Ascending aorta (tissue), 2 donors: Measurements from ENCODE around the gene ZNF787. TPM values are rescaled to one million over a fixed set of nuclear protein-coding genes. Genes with fewer than 3 reads are reported as not detected.
A peak's percentile ranks its signal among the peaks of the same experiment; 100 is the strongest.

ENCODE experiments used
- DNase-seq, 2 donors: peaks; one replicate each; pipeline ENCODE4 v3.0.0-alpha.2; 2019; ENCODE audit warnings: low spot score in 2 of 2
- H3K27ac ChIP-seq, 2 donors: fragments of 200-600 bp; sonication (generic); one replicate each; pipeline ENCODE4 v1.5.1; 2016 to 2017; ENCODE audit warnings: mild to moderate bottlenecking in 1 of 2
- H3K27me3 ChIP-seq: fragments of 200-600 bp; sonication (generic); one replicate; pipeline ENCODE4 v1.5.1; 2017
- H3K36me3 ChIP-seq, 2 donors: fragments of 200-600 bp; sonication (generic); one replicate each; pipeline ENCODE4 v1.5.1; 2016
- H3K4me1 ChIP-seq, 2 donors: fragments of 200-600 bp; sonication (generic); one replicate each; pipeline ENCODE4 v1.5.1; 2016 to 2017; ENCODE audit warnings: mild to moderate bottlenecking in 1 of 2
- H3K4me3 ChIP-seq, 2 donors: fragments of 200-600 bp; sonication (generic); one replicate each; pipeline ENCODE4 v1.5.1; 2016 to 2017; ENCODE audit warnings: mild to moderate bottlenecking in 1 of 2
- H3K9me3 ChIP-seq, 2 donors: fragments of 200-600 bp; sonication (generic); one replicate each; pipeline ENCODE4 v1.5.1; 2016
- CTCF ChIP-seq, 3 experiments: fragments of 200-600 bp in 2 of 3; fragments of 450-650 bp in 1 of 3; sonication (generic) in 2 of 3; IDR thresholded peaks; one replicate each; pipeline ENCODE4 v1.5.1; 2016 to 2019; ENCODE audit warnings: antibody characterized with exemption in 3 of 3, mild to moderate bottlenecking in 1 of 3, moderate library complexity in 1 of 3
- intact Hi-C: fragments of 100-400 bp; cut with DNase I; formaldehyde crosslinking; loops from one replicate; pipeline ENCODE4 v1.15.1; 2023
- total RNA-seq: library from RNA; depleted of rRNA; stranded (reverse); fragments of >200 nt; gene quantifications from one replicate; pipeline ENCODE4 v1.1.0, GENCODE V29; 2016

Gene ZNF787
- total RNA-seq, 1 donor from 2014 or later = 18.1 TPM

DNA sequence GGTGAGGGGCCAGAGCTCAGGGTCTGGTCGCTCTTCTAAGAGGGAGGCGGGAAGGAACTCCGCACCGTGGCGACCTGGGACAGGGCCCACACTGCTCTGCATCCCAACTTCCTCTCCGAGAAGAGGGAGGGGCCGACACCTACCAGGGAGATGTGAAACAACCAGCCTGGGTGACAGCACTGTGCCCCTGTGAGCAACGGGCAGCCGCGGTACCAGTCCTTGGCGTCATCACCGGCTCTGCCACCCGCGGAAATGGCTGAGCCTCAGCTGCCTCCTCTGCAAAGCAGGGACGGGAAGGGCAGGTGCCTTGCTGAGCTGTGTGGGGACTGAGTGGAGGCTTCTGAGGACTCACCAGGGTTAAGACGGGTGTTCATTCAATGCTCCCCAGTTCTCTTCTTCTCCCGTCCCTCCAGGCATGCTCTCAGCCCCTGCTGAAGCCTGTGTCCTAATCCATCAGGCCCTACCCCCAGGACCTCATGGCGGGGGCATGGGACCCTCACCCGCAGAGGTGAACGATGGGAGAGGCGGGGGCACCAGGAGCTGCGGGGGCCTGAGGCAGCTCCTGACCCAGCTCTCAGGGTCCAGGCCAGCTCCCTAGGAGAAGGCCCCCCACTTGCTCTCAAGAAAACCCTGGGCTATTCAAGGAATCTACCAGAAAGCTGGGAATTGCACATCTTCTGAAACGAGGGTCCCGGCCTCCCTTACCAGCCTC lies 9.3 kb downstream of the ZNF787 start:
- peak in 1 of 2 donors; percentile 72 for DNase-seq
- no peak overlapping the region for H3K27ac ChIP-seq
- no peaks in the 10 kb centered on the region for H3K27me3 ChIP-seq
- no peak for TF ChIP-seq CTCF (IDR thresholded peaks at IDR 0.05)
- H3K36me3 ChIP-seq = peaks cover 2 to 5% of the 10 kb centered on the region in 2 donors
- intact Hi-C loops = no loop called here
- peaks cover 12 to 38% of the 10 kb centered on the region in 2 donors for H3K4me1 ChIP-seq
- H3K4me3 ChIP-seq = no peak overlapping the region
- H3K9me3 ChIP-seq = no peaks in the 10 kb centered on the region

GRCh38 chr19:56110515-56111448 lies 10.3 kb downstream of the ZNF787 start:
- Histone ChIP-seq H3K4me1 (peaks cover 12 to 38% of the 10 kb centered on the region in 2 donors), H3K9me3 (no peaks in the 10 kb centered on the region), H3K27me3 (no peaks in the 10 kb centered on the region), H3K36me3 (peaks cover 2 to 3% of the 10 kb centered on the region in 2 donors), H3K27ac (no peak overlapping the region), H3K4me3 (no peak overlapping the region)
- DNase-seq = no peak
- no peak for TF ChIP-seq CTCF (IDR thresholded peaks at IDR 0.05)
- intact Hi-C loops = no loop called here

DNA sequence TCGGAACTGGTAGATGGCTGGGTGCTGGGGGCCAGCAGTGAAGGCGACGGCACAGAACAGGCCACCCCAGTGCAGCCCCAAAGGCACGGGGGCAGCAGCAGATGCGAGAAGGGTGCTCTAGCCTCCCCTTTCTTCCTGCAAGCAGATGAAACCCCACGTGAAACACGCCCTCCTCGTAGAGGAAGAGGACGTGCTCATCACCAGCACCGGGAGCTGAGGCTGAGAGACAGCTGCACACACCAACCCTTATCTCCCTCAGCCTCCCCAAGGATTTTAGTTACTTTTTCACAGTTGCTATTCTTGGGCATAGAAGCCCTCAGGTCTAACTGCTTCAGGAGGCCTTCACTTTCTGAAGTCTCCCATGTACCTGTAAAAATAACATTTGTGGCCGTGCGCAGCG lies 11.9 kb downstream of the ZNF787 start:
- no peak overlapping the region for H3K27ac ChIP-seq
- H3K27me3 ChIP-seq = no peaks in the 10 kb centered on the region
- TF ChIP-seq CTCF (IDR thresholded peaks at IDR 0.05) = no peak
- H3K9me3 ChIP-seq = no peaks in the 10 kb centered on the region
- intact Hi-C loops = no loop called here
- H3K36me3 ChIP-seq = peaks cover 0 to 2% of the 10 kb centered on the region in 2 donors
- peaks cover 12 to 45% of the 10 kb centered on the region in 2 donors for H3K4me1 ChIP-seq
- peak overlapping the region in 1 of 2 donors; percentile 39 for H3K4me3 ChIP-seq
- no peak for DNase-seq

- Histone ChIP-seq H3K27me3 (no peaks in the 10 kb centered on the region), H3K27ac (peak overlapping the region; percentile 33 to 43), H3K4me1 (peaks cover 12 to 45% of the 10 kb centered on the region in 2 donors), H3K4me3 (peak overlapping the region; percentile 17 to 39), H3K9me3 (no peaks in the 10 kb centered on the region), H3K36me3 (peaks cover 0 to 2% of the 10 kb centered on the region in 2 donors)
- no peak for DNase-seq
- TF ChIP-seq CTCF (IDR thresholded peaks at IDR 0.05) = no peak
- intact Hi-C loops = no loop called here
Observed at GRCh38 chr19:56108447-56109195, 12.5 kb downstream of the ZNF787 start.

- TF ChIP-seq CTCF (IDR thresholded peaks at IDR 0.05) = no peak
- intact Hi-C loops = no loop called here
- H3K9me3 ChIP-seq = no peaks in the 10 kb centered on the region
- peak overlapping the region in 1 of 2 donors; percentile 39 for H3K4me3 ChIP-seq
- H3K27me3 ChIP-seq = no peaks in the 10 kb centered on the region
- H3K27ac ChIP-seq = peak overlapping the region; percentile 8 to 43
- no peak for DNase-seq
- peaks cover 2 to 6% of the 10 kb centered on the region in 2 donors for H3K36me3 ChIP-seq
- H3K4me1 ChIP-seq = peaks cover 12 to 45% of the 10 kb centered on the region in 2 donors
Observed at GRCh38 chr19:56107626-56108351, 13.3 kb downstream of the ZNF787 start.
